ENCODE data around the gene MAP1A.

Gene MAP1A

DNA sequence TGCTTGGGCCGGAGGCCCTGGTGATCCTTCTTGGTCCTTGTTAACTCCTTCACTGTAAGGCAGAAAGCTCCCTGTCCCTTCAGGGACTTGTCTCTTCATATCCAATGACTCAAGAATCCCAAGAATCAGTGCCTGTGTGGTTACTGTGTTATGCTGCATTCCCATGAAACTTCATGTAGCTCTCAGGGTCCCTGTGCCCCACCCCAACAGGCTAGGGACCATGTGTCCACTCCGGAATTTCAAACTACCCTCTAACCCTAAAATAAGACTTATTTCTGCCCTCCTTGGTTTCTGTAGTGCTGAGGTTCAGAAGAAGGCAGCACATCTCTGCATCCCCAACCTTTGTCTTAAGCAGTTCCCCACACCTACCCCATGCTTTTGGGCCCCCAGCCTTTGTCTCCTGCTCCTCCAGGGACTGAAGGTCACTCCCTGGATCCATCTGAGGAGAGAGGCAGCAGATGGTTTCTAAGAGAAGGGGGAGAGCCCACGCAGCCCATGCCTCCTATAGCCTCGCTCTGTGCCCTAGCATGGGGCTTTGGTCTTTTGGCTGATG is 531 bp upstream of the MAP1A start:
- peak; percentile 77 for DNase-seq (ENCODE audit: low read depth)
- no peak for TF ChIP-seq CTCF (conservative IDR thresholded peaks at IDR 0.05; ENCODE audit: low read length)
- peak overlapping the region; percentile 98 for H3K4me3 ChIP-seq (ENCODE audit: low read length)

DNA sequence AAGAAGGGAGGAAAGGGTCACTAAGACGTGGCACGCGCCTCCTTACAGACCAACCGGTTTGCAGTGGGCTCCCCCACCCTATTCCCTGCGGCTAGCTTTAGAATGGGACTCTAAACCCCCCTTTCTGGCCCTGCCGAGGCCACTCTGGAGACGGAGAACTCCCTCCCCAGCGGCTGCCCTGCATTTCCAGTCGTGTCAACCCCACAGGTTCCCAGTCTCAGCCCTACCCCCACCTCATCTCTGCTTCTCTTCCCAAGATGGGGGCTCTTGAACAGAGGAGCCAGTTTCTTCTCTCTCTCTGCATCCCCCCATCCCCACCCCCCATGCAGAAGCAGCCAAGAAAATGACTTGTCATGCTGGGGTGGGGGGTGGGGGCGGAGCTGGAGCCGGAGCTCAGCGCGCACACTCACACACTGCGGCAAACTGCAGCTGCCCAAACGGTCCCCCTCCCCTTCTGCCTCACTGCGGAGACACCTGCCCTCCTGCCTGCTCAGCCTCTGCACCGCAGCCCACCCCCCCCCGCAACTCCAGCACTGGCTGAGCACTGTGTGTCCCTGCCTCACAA is 871 bp downstream of the MAP1A start:
- peak; percentile 42 for DNase-seq (ENCODE audit: low read depth)
- peak overlapping the region; percentile 98 for H3K4me3 ChIP-seq (ENCODE audit: low read length)
- TF ChIP-seq CTCF (conservative IDR thresholded peaks at IDR 0.05; ENCODE audit: low read length), result no peak

DNA sequence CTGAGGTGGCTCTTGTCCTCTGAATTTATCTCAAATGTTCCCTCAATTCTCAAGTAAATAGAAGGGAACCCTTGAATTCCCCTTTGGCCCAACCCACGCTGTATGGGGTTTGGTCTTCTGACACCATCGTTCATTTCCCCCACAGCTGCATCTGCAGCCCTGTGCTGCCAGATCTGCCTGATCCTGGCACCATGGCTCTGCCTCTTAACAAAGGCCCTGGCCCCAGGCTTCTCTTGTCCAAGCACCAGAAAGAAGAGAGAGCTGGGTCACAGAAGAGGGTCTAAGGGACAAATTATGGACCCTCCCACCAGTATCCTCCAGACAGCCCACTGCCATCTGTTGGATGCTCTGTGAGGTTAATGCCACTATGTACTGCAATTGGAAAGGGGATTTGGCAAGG is 1.8 kb downstream of the MAP1A start:
- TF ChIP-seq CTCF (conservative IDR thresholded peaks at IDR 0.05; ENCODE audit: low read length), result no peak
- DNase-seq (ENCODE audit: low read depth), result no peak
- peak overlapping the region; percentile 98 for H3K4me3 ChIP-seq (ENCODE audit: low read length)

GRCh38 chr15:43520138-43520537 is 2.7 kb downstream of the MAP1A start:
- H3K4me3 ChIP-seq (ENCODE audit: low read length), result no peak overlapping the region
- no peak for TF ChIP-seq CTCF (conservative IDR thresholded peaks at IDR 0.05; ENCODE audit: low read length)
- DNase-seq (ENCODE audit: low read depth), result no peak

DNA sequence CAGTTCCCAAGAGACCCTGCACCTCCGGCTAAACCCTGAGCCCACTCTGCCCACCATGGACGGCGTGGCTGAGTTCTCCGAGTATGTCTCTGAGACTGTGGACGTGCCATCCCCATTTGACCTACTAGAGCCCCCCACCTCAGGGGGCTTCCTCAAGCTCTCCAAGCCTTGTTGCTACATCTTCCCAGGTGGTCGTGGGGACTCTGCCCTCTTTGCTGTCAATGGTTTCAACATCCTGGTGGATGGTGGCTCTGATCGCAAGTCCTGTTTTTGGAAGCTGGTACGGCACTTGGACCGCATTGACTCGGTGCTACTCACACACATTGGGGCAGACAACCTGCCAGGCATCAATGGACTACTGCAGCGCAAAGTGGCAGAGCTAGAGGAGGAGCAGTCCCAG is 4.0 kb downstream of the MAP1A start:
- H3K4me3 ChIP-seq (ENCODE audit: low read length), result no peak overlapping the region
- DNase-seq (ENCODE audit: low read depth), result no peak
- TF ChIP-seq CTCF (conservative IDR thresholded peaks at IDR 0.05; ENCODE audit: low read length), result no peak

DNA sequence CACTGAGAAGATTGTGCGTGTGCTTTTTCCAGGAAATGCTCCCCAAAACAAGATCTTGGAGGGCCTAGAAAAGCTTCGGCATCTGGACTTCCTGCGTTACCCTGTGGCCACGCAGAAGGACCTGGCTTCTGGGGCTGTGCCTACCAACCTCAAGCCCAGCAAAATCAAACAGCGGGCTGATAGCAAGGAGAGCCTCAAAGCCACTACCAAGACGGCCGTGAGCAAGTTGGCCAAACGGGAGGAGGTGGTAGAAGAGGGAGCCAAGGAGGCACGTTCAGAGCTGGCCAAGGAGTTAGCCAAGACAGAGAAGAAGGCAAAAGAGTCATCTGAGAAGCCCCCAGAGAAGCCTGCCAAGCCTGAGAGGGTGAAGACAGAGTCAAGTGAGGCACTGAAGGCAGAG is 4.8 kb downstream of the MAP1A start:
- no peak for DNase-seq (ENCODE audit: low read depth)
- TF ChIP-seq CTCF (conservative IDR thresholded peaks at IDR 0.05; ENCODE audit: low read length), result no peak
- no peak overlapping the region for H3K4me3 ChIP-seq (ENCODE audit: low read length)

DNA sequence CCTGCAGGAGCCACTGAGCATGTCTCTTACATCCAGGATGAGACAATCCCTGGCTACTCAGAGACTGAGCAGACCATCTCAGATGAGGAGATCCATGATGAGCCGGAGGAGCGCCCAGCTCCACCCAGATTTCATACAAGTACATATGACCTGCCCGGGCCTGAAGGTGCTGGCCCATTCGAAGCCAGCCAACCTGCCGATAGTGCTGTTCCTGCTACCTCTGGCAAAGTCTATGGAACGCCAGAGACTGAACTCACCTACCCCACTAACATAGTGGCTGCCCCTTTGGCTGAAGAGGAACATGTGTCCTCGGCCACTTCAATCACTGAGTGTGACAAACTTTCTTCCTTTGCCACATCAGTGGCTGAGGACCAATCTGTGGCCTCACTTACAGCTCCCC is 6.2 kb downstream of the MAP1A start:
- DNase-seq (ENCODE audit: low read depth), result no peak
- no peak for TF ChIP-seq CTCF (conservative IDR thresholded peaks at IDR 0.05; ENCODE audit: low read length)
- no peak overlapping the region for H3K4me3 ChIP-seq (ENCODE audit: low read length)

Data from AG10803 (cell line).